ENCODE data around the gene MLANA. TPM values are rescaled to one million over a fixed set of nuclear protein-coding genes. Genes with fewer than 3 reads are reported as not detected.

MLANA gene
- polyA plus RNA-seq, 1 donor (not counting 4 experiments of a cell fraction or from before 2014, with no cell fraction given), result not detected

DNA sequence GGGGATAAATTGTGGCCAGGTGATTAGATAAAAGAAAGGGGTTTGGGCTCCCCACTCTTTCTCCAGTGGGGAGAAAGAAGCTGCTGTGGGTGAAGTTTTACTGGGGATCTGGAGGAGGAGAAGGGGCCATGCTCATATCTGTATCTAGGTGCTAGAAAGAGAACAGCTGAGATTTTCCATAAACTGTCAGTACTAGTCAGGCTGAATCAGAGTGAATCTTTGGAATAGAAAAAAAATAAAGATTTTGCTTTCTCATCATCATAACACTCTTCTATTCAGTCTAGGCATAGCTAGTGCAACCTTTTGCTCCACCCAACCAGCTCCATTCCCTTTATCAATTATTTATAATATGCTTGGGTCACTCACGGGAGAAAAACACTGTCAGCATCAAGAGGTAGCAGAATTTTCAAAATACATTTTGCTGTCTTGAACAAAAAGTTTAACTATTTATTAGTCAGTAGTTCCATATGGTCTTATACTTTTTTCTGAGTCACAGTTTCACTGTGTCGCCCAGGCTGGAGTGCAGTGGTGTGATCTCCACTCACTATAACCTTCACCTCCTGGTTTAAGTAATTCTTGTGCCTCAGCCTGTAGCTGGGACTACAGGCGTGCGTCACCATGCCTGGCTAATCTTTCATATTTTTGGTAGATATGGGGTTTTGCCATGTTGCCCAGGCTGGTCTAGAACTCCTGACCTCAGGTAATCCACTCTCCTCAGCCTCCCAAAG, 36.5 kb upstream of the MLANA start:
- no peak for TF ChIP-seq CTCF (optimal IDR thresholded peaks at IDR 0.05 in 1 of 3, IDR thresholded peaks at IDR 0.05 in 1 of 3, conservative IDR thresholded peaks at IDR 0.05 in 1 of 3; ENCODE audit: extremely low read depth in 1 of 3, insufficient read depth in 2 of 3, low read length in 3 of 3)
- TF ChIP-seq EZH2 (IDR thresholded peaks at IDR 0.05; ENCODE audit: low read length), result no peak
- no peaks in the 10 kb centered on the region for H3K9me3 ChIP-seq (ENCODE audit: control insufficient read depth, low read depth, low read length)
- dilution Hi-C loops (cut with MboI; ENCODE audit: extremely low pct_ligation_motif_present, low sequenced_read_pairs), result no loop called here
- no peaks in the 10 kb centered on the region for H4K20me1 ChIP-seq (ENCODE audit: control insufficient read depth, extremely low read depth, insufficient read depth, low read length)
- no peaks in the 10 kb centered on the region for H3K27me3 ChIP-seq (ENCODE audit: control insufficient read depth, extremely low read depth, insufficient read depth, low read length)
- H3K36me3 ChIP-seq (ENCODE audit: control insufficient read depth in 2 of 2, extremely low read depth in 1 of 2, insufficient read depth in 2 of 2, low read length in 2 of 2), result no peaks in the 10 kb centered on the region
- peaks cover 17% of the 10 kb centered on the region for H3K4me1 ChIP-seq (ENCODE audit: control insufficient read depth, extremely low read depth, insufficient read depth, low read length)
- H3K9me1 ChIP-seq (ENCODE audit: control insufficient read depth, extremely low read depth, insufficient read depth, low read length), result no peaks in the 10 kb centered on the region
- H3K4me2 ChIP-seq (ENCODE audit: control insufficient read depth, extremely low read depth, insufficient read depth, low read depth, low read length), result no peak overlapping the region
- DNase-seq (ENCODE audit: low read depth, low spot score), result no peak
- H2AFZ ChIP-seq (ENCODE audit: control insufficient read depth, low read length), result no peak overlapping the region
- no peaks in the 10 kb centered on the region for H3K79me2 ChIP-seq (ENCODE audit: control insufficient read depth, insufficient read depth, low read length)
- H3K4me3 ChIP-seq (ENCODE audit: control insufficient read depth in 2 of 3, extremely low read depth in 1 of 3, insufficient read depth in 2 of 3, low read depth in 1 of 3, low read length in 3 of 3), result no peak overlapping the region
- no peak for FAIRE-seq
- H3K9ac ChIP-seq (ENCODE audit: control insufficient read depth, extremely low read depth, insufficient read depth, low read length), result no peak overlapping the region
- H3K27ac ChIP-seq (ENCODE audit: control insufficient read depth, insufficient read depth, low read length), result no peak overlapping the region

- H3K27ac ChIP-seq (ENCODE audit: control insufficient read depth, insufficient read depth, low read length), result no peak overlapping the region
- H3K9ac ChIP-seq (ENCODE audit: control insufficient read depth, extremely low read depth, insufficient read depth, low read length), result no peak overlapping the region
- H3K4me1 ChIP-seq (ENCODE audit: control insufficient read depth, extremely low read depth, insufficient read depth, low read length), result no peaks in the 10 kb centered on the region
- no peaks in the 10 kb centered on the region for H4K20me1 ChIP-seq (ENCODE audit: control insufficient read depth, extremely low read depth, insufficient read depth, low read length)
- no peak overlapping the region for H3K4me2 ChIP-seq (ENCODE audit: control insufficient read depth, extremely low read depth, insufficient read depth, low read depth, low read length)
- no peak overlapping the region for H3K4me3 ChIP-seq (ENCODE audit: control insufficient read depth in 2 of 3, extremely low read depth in 1 of 3, insufficient read depth in 2 of 3, low read depth in 1 of 3, low read length in 3 of 3)
- no peaks in the 10 kb centered on the region for H3K9me3 ChIP-seq (ENCODE audit: control insufficient read depth, low read depth, low read length)
- dilution Hi-C loops (cut with MboI; ENCODE audit: extremely low pct_ligation_motif_present, low sequenced_read_pairs), result no loop called here
- no peaks in the 10 kb centered on the region for H3K79me2 ChIP-seq (ENCODE audit: control insufficient read depth, insufficient read depth, low read length)
- no peak overlapping the region for H2AFZ ChIP-seq (ENCODE audit: control insufficient read depth, low read length)
- no peak for DNase-seq (ENCODE audit: low read depth, low spot score)
- TF ChIP-seq CTCF (optimal IDR thresholded peaks at IDR 0.05 in 1 of 3, IDR thresholded peaks at IDR 0.05 in 1 of 3, conservative IDR thresholded peaks at IDR 0.05 in 1 of 3; ENCODE audit: extremely low read depth in 1 of 3, insufficient read depth in 2 of 3, low read length in 3 of 3) (no peak), EZH2 (IDR thresholded peaks at IDR 0.05; ENCODE audit: low read length) (no peak)
- no peak for FAIRE-seq
- H3K27me3 ChIP-seq (ENCODE audit: control insufficient read depth, extremely low read depth, insufficient read depth, low read length), result no peaks in the 10 kb centered on the region
- H3K36me3 ChIP-seq (ENCODE audit: control insufficient read depth in 2 of 2, extremely low read depth in 1 of 2, insufficient read depth in 2 of 2, low read length in 2 of 2), result no peaks in the 10 kb centered on the region
- H3K9me1 ChIP-seq (ENCODE audit: control insufficient read depth, extremely low read depth, insufficient read depth, low read length), result no peaks in the 10 kb centered on the region
Measured at GRCh38 chr9:5857928-5858327, 32.8 kb upstream of the MLANA start.

Data from keratinocyte (primary cell).